Activated CD4-positive, alpha-beta T cell treated with anti-CD3 and anti-CD28 coated beads for 24 hours (primary cell): Measurements from ENCODE around the gene CA12.
"Not testable (repeated sequence)": the region's sequence is repeated elsewhere in the genome, so short reads cannot be mapped to it uniquely, and the experiment has no call there.

Experiments used
- DNase-seq, 2 donors: peaks; one replicate each; pipeline ENCODE4 v3.0.0-alpha.2; 2020; ENCODE audit warnings: low read depth in 2 of 2

The CA12 gene

GRCh38 chr15:63335543-63336240 lies 46.0 kb downstream of the CA12 start:
- no peak for DNase-seq

GRCh38 chr15:63334821-63335220 lies 46.8 kb downstream of the CA12 start:
- no peak for DNase-seq

GRCh38 chr15:63332367-63333124 lies 49.1 kb downstream of the CA12 start:
- no peak for DNase-seq

- DNase-seq: no peak
Measured at GRCh38 chr15:63331456-63331855, 50.2 kb downstream of the CA12 start.

- DNase-seq: no peak
Measured at GRCh38 chr15:63330926-63331325, 50.7 kb downstream of the CA12 start.

GRCh38 chr15:63329567-63330350 lies 51.9 kb downstream of the CA12 start:
- no peak for DNase-seq

- no peak for DNase-seq
Measured at GRCh38 chr15:63327648-63328421, 53.8 kb downstream of the CA12 start.

- DNase-seq: no peak
Measured at GRCh38 chr15:63324770-63325169, 56.9 kb downstream of the CA12 start.

GRCh38 chr15:63323798-63324563 lies 57.7 kb downstream of the CA12 start:
- no peak for DNase-seq

GRCh38 chr15:63322541-63322940 lies 59.1 kb downstream of the CA12 start:
- no peak for DNase-seq

GRCh38 chr15:63321462-63321861 lies 60.2 kb downstream of the CA12 start:
- no peak for DNase-seq

GRCh38 chr15:63320981-63321380 lies 60.7 kb downstream of the CA12 start:
- DNase-seq: not testable (repeated sequence)

GRCh38 chr15:63320446-63320845 lies 61.2 kb downstream of the CA12 start:
- DNase-seq: not testable (repeated sequence)

- DNase-seq: no peak
Measured at GRCh38 chr15:63319065-63319464, 62.6 kb downstream of the CA12 start.

- DNase-seq: no peak
Measured at GRCh38 chr15:63318344-63318743, 63.3 kb downstream of the CA12 start.

- DNase-seq: no peak
Measured at GRCh38 chr15:63314409-63314808, 67.2 kb downstream of the CA12 start.

GRCh38 chr15:63313825-63314224 lies 67.8 kb downstream of the CA12 start:
- DNase-seq: no peak

- DNase-seq: no peak
Measured at GRCh38 chr15:63312286-63312685, 69.4 kb downstream of the CA12 start.

- no peak for DNase-seq
Measured at GRCh38 chr15:63310646-63311045, 71.0 kb downstream of the CA12 start.

GRCh38 chr15:63308947-63309346 lies 72.7 kb downstream of the CA12 start:
- DNase-seq: no peak

GRCh38 chr15:63308491-63308890 lies 73.2 kb downstream of the CA12 start:
- DNase-seq: no peak
